GM19193 (cell line): Measurements from ENCODE around the gene HOXB5.

Source experiments
- POLR2A ChIP-seq: IDR thresholded peaks from 4 replicates; pipeline ENCODE4 v1.6.1; 2011; ENCODE audit not compliant: insufficient read depth, insufficient read length; ENCODE audit errors: extremely low read depth

The HOXB5 gene

GRCh38 chr17:48605991-48606891 is 12.7 kb upstream of the HOXB5 start:
- no peak for TF ChIP-seq POLR2A

GRCh38 chr17:48605409-48605919 is 11.9 kb upstream of the HOXB5 start:
- TF ChIP-seq POLR2A = no peak

- no peak for TF ChIP-seq POLR2A
These were observed 11.3 kb upstream of the HOXB5 start, which contains the start of gene HOXB6 for GRCh38 chr17:48604770-48605329. Gene HOXB6, minus strand, starts transcription at chr17:48604986. Its CDS starts 6,836 bp downstream, at chr17:48598150.

- no peak for TF ChIP-seq POLR2A
These were observed 10.6 kb upstream of the HOXB5 start for GRCh38 chr17:48603959-48604769.

- no peak for TF ChIP-seq POLR2A
These were observed 8.2 kb upstream of the HOXB5 start for GRCh38 chr17:48601539-48602425.

- no peak for TF ChIP-seq POLR2A
These were observed 7.6 kb upstream of the HOXB5 start for GRCh38 chr17:48601207-48601538.

GRCh38 chr17:48600244-48601098 is 6.9 kb upstream of the HOXB5 start:
- no peak for TF ChIP-seq POLR2A

- TF ChIP-seq POLR2A = no peak
These were observed 5.8 kb upstream of the HOXB5 start for GRCh38 chr17:48599354-48599753.

- no peak for TF ChIP-seq POLR2A
These were observed 5.2 kb upstream of the HOXB5 start for GRCh38 chr17:48598736-48599135.

- TF ChIP-seq POLR2A = no peak
These were observed 4.4 kb upstream of the HOXB5 start for GRCh38 chr17:48597778-48598631.

GRCh38 chr17:48597528-48597777 is 3.9 kb upstream of the HOXB5 start:
- TF ChIP-seq POLR2A = no peak

GRCh38 chr17:48596735-48597527 is 3.4 kb upstream of the HOXB5 start:
- TF ChIP-seq POLR2A = no peak
